ENCODE results near the gene CSF3R.

The CSF3R gene

DNA sequence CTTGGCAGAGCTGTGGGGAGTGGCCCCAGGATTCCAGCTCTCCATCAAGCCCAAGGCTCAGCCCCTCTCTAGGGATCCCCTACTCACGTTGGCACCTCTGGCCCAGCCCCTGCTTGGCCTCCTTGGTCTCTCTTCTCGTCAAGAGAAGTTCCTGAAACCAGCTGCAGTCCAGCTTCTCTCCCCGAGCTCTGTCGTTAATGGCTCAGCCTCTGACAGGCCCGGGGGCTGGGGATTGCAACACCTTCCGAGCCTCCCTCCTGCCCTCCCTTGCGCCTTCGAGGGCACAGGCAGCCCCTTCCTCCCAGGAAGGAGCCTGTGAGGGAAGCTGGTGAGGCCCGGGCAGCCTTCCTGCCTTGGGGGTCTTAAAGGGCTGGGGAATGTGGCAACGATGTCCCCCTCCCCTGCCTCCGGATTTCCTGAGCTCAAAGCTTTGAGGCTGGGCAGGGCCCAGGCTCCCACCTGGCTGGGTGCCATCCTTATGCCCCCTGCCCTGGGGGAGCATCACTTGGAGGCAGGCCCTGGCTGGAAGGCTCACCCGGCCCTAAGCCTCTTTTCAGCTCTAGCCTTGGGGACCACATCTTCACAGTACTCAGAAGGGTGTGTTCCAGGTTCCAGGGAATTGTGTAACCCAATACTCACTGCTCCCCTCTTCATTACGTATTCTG lies at the start of gene CSF3R:
Gene CSF3R, minus strand, starts transcription at position 190 of the 665 bp plus-strand sequence. CDS start 3,417 bp downstream, outside the sequence.
- H3K27ac ChIP-seq: no peak within 1 kb of the TSS

DNA sequence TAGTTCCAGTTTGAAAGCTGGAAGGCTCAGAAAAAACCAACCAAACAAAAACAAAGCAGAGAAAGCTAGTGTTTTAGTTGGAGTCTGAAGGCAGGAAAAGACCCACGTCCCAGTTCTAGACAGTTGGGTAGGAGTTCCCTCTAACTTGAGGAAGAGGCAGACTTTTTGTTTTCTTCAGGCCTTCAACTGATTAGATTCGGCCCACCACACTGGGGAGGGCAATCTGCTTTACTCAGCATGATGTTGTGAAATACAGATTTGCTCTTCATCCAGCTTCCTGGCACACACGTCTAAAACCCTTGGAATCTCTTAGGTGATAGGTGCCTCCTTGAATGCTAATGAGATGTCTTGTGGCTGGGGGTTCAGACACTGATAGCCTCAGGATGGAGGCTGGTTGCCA lies 49.1 kb upstream of the CSF3R start:
- no peak for TF ChIP-seq ZFX (IDR thresholded peaks at IDR 0.05)
- TF ChIP-seq, protein P1, sequence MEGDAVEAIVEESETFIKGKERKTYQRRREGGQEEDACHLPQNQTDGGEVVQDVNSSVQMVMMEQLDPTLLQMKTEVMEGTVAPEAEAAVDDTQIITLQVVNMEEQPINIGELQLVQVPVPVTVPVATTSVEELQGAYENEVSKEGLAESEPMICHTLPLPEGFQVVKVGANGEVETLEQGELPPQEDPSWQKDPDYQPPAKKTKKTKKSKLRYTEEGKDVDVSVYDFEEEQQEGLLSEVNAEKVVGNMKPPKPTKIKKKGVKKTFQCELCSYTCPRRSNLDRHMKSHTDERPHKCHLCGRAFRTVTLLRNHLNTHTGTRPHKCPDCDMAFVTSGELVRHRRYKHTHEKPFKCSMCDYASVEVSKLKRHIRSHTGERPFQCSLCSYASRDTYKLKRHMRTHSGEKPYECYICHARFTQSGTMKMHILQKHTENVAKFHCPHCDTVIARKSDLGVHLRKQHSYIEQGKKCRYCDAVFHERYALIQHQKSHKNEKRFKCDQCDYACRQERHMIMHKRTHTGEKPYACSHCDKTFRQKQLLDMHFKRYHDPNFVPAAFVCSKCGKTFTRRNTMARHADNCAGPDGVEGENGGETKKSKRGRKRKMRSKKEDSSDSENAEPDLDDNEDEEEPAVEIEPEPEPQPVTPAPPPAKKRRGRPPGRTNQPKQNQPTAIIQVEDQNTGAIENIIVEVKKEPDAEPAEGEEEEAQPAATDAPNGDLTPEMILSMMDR (conservative IDR thresholded peaks at IDR 0.05): no peak

More for the DNA sequence above, at the start of gene CSF3R:
- TF ChIP-seq ZFX (IDR thresholded peaks at IDR 0.05): no peak

DNA sequence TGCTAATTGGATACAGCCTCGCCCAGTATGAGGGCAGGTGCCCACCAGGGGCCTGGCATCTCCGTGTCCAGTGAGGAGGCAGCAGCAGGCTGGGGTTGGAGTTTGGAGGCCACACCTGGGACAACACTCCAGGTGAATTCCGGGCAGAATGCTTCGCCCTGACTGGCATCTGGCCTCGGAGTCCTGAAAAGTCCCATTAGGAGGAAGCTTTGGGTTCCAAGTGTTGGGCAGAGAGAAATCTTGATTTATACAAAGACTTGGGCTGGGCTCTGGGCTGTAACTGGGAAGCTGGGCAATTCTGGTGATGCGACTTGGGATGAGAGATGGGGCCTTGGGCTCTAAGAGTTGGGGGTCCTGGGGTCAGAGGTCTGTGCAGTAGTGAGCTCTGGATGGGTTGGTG lies 48.1 kb upstream of the CSF3R start:
- TF ChIP-seq, protein P1 (conservative IDR thresholded peaks at IDR 0.05): no peak
- TF ChIP-seq ZFX (IDR thresholded peaks at IDR 0.05): no peak
- H3K27ac ChIP-seq: no peak overlapping the region

More for the DNA sequence above, 49.1 kb upstream of the CSF3R start:
- H3K27ac ChIP-seq: no peak overlapping the region

DNA sequence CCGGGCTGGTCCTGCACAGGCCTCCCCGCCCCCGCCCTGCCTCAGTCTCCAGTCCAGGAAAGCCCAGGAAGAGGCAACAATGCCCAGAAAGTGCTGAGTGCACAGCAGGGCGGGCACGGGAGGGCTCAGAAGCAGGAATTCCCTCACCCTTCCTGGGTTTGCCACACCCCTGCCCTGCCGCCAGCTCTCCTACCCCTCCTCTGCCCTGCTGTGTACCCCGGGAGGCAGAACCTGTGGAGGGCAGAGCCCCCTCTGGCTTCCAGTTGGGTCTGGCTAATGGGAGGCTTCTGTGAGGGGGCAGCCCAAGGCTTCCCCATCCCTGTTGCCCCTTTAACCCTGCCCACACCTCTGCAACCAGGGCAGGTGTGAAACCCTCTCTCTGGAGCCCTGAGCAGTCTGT lies 47.5 kb upstream of the CSF3R start:
- H3K27ac ChIP-seq: no peak overlapping the region
- no peak for TF ChIP-seq ZFX (IDR thresholded peaks at IDR 0.05)
- TF ChIP-seq, protein P1 (conservative IDR thresholded peaks at IDR 0.05): no peak

DNA sequence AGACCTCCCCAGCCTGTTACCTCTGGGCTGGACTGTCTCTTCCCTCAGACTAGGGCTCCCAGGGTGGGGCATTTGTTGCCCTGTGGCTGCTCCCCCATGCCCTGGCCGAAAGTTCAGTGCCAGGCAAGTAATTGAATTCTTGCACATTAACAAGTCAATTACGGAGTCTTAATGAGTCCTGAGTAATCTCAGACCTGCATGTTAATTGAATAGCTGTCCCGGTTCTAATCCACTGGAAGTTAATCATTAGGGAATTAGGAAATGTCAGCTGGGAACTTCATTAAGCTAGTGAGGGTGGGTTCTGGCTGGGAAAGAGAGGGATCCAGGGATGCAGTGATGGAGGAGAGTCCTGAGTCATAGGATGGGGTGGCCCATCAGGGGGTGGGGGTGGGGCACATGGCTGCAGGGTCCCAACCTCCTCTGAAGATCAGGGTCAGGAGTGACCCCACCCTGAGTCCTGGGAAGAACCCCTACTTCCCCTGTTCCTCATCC lies 47.1 kb upstream of the CSF3R start:
- TF ChIP-seq, protein P1 (conservative IDR thresholded peaks at IDR 0.05): no peak
- no peak for TF ChIP-seq ZFX (IDR thresholded peaks at IDR 0.05)
- H3K27ac ChIP-seq: no peak overlapping the region

DNA sequence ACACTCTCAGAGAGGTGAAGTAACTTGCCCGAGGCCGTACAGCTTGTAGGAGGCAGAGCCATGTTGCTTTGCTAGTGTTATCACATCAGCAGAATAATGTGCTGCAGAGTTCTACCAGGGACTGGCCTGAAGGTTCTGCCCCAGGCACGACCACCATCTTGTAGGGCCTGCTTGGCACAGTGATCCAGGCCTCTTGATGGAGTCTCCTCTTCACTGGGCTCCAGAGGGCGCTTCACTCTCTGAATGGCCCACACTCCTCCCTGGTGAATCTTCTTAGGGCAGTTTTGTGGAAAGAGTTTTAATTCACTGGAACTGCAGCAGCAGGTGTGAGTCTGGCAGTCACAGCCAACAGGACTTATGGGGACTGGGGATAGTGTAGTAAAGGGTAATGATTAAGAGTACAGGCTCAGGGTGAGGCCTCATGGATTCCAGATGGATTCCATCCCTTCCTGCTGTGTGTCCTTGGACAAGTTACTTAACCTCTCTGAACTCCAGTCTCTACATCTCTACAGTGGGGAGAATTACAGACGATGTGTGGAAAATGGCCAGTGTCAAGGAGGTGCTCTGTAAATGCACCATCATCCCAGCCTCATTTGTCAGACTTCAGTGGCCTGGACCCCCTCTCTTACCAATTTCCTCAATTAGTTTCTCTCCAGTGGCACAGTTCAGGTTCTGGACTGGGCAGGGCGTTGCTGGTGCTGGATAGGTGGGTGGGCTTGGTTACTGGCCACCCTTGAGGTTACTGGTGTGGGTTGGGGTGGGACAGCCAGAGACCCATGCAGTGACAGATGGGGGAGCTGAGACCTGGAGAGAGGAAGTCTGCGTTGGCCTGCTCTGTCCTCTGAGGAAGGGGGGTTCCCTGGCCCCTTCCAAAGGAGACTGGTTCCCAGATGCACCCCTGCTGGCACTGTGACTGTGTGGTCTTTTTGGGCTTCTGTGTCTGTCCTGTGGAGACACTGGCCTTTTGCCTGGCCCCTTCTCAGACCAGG lies 45.9 kb upstream of the CSF3R start:
- TF ChIP-seq, protein P1 (conservative IDR thresholded peaks at IDR 0.05): no peak
- no peak for TF ChIP-seq ZFX (IDR thresholded peaks at IDR 0.05)
- H3K27ac ChIP-seq: no peak overlapping the region

DNA sequence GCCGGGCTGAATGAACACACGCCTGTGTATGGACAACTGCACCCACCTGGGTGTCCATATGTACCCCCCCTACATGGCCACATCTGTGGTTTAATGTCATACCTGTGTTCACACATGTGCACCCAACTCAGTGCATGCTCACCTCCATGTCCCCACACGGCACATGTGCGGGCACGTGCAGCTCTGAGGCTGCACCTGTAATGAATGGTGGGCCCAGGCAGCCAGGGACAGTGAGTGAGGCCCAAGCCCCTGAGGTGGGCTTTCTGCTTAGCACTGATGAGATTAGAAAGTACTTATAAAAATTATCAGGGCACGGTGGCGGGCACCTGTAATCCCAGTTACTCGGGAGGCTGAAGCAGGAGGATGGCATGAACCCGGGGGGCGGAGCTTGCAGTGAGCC lies 42.5 kb upstream of the CSF3R start:
- TF ChIP-seq, protein P1 (conservative IDR thresholded peaks at IDR 0.05): no peak
- no peak for TF ChIP-seq ZFX (IDR thresholded peaks at IDR 0.05)
- H3K27ac ChIP-seq: no peak overlapping the region
